Measurements from ENCODE around the gene BBC3. TPM values are rescaled to one million over a fixed set of nuclear protein-coding genes. Genes with fewer than 3 reads are reported as not detected.

Gene BBC3
- total RNA-seq, 4 donors from 2014 or later: 3.4 to 7.6 (median 4.2) TPM

DNA sequence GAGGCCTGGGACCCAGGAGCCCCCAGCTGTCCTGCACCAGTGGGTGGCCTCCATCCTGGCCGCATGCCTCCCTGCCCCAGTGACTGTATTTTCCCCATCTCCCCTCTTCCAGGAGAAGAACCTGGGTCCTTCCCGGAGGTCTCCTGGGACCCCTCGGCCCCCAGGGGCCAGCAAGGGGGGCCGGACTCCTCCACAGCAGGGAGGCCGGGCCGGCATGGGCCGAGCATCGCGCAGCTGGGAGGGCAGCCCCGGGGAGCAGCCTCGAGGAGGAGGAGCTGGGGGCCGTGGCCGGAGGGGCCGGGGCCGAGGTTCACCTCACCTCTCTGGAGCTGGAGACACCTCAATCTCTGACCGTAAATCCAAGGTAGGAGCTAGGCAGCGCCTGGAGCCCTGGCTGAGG, 29.5 kb upstream of the BBC3 start:
- Histone ChIP-seq H3K27ac (no peak overlapping the region), H3K4me3 (no peak overlapping the region), H3K27me3 (no peaks in the 10 kb centered on the region), H3K36me3 (peaks cover 0 to 54% of the 10 kb centered on the region in 2 donors), H3K9me3 (no peaks in the 10 kb centered on the region), H3K4me1 (peaks cover 16% of the 10 kb centered on the region in 2 donors)
- in situ Hi-C loops (cut with MboI; ENCODE audit: low sequenced_read_pairs in 4 of 4): no loop called here
- intact Hi-C loops (cut with DNase I; ENCODE audit: low total_unique reads): no loop called here
- DNase-seq (no peak), ATAC-seq (no peak)
- TF ChIP-seq, protein P1, sequence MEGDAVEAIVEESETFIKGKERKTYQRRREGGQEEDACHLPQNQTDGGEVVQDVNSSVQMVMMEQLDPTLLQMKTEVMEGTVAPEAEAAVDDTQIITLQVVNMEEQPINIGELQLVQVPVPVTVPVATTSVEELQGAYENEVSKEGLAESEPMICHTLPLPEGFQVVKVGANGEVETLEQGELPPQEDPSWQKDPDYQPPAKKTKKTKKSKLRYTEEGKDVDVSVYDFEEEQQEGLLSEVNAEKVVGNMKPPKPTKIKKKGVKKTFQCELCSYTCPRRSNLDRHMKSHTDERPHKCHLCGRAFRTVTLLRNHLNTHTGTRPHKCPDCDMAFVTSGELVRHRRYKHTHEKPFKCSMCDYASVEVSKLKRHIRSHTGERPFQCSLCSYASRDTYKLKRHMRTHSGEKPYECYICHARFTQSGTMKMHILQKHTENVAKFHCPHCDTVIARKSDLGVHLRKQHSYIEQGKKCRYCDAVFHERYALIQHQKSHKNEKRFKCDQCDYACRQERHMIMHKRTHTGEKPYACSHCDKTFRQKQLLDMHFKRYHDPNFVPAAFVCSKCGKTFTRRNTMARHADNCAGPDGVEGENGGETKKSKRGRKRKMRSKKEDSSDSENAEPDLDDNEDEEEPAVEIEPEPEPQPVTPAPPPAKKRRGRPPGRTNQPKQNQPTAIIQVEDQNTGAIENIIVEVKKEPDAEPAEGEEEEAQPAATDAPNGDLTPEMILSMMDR (IDR thresholded peaks at IDR 0.05 in 4 of 5, conservative IDR thresholded peaks at IDR 0.05 in 1 of 5): no peak
- no peak for TF ChIP-seq POLR2A (IDR thresholded peaks at IDR 0.05)

DNA sequence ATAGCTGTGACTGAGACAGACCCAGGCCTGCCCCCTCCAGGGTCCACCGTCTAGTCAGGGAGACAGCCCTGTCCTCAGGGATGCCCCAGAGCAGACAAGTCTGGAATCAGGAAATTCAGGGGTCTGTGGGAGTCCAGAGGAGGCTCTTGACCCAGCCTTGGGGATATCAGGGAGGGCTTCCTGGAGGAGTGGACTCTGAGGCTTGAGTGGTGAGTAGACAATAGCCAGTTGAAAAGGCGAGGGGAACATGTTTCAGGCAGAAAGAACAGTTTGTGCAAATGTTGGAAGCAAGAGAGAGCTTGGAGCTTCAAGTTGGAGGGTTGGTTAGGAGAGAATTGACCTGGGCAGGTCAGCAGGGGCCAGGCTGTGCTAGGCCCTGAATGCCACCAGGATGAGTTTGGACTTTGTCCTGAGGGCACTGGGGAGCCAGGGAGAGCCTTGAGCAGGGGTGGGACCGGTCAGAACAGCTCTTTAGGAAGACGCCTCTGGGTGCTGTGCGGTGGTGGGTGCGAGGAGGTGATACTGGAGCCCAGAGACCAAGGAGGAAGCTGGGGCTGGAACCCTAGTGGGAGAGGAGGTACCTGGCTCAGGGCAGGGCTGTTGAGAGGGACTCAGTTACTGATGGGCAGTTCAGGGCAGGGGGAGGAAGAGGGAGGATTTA, 28.0 kb upstream of the BBC3 start:
- peak overlapping the region in 2 of 4 donors; percentile 6 to 95 for H3K27ac ChIP-seq
- H3K4me1 ChIP-seq: peaks cover 16% of the 10 kb centered on the region in 2 donors
- intact Hi-C loops (cut with DNase I; ENCODE audit: low total_unique reads): loop anchor here (5.0 kb wide), 1 partner anchor 998 kb away; the partner anchor contains the start of gene CARD8
- in situ Hi-C loops (cut with MboI; ENCODE audit: low sequenced_read_pairs in 4 of 4): no loop called here
- no peak for TF ChIP-seq POLR2A (IDR thresholded peaks at IDR 0.05)
- TF ChIP-seq, protein P1 (IDR thresholded peaks at IDR 0.05 in 4 of 5, conservative IDR thresholded peaks at IDR 0.05 in 1 of 5): no peak
- peaks cover 0 to 42% of the 10 kb centered on the region in 2 donors for H3K36me3 ChIP-seq
- H3K4me3 ChIP-seq: no peak overlapping the region
- H3K27me3 ChIP-seq: no peaks in the 10 kb centered on the region
- H3K9me3 ChIP-seq: no peaks in the 10 kb centered on the region
- ATAC-seq (no peak), DNase-seq (no peak)

DNA sequence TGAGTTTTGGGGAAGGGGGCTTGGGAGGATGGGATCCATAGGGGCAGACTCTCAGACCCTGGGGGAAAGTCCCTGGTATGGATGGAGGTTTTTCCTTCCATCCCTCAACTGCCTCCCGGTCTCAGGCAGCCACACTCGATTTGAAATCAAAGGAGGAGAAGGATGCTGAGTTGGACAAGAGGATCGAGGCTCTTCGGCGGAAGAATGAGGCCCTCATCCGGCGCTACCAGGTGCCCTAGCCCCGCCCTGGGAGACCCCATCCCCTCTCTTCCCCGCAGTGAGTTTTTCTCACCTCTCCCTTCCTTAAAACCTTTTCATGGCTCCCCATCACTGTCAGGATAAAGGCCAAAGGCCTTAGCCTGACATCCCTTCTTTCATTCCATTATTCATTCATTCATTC, 27.4 kb upstream of the BBC3 start:
- Histone ChIP-seq H3K27ac (peak overlapping the region; percentile 82 to 95 (median 91)), H3K9me3 (no peaks in the 10 kb centered on the region), H3K4me3 (peak overlapping the region in 1 of 4 donors; percentile 72), H3K27me3 (no peaks in the 10 kb centered on the region), H3K36me3 (peaks cover 0 to 37% of the 10 kb centered on the region in 2 donors), H3K4me1 (peaks cover 16% of the 10 kb centered on the region in 2 donors)
- ATAC-seq (no peak), DNase-seq (no peak)
- intact Hi-C loops (cut with DNase I; ENCODE audit: low total_unique reads) (loop anchor here (5.0 kb wide), 1 partner anchor 999 kb away; the partner anchor contains the start of gene CARD8), in situ Hi-C loops (cut with MboI; ENCODE audit: low sequenced_read_pairs in 4 of 4) (no loop called here)
- TF ChIP-seq POLR2A (IDR thresholded peaks at IDR 0.05): no peak
- TF ChIP-seq, protein P1 (IDR thresholded peaks at IDR 0.05 in 4 of 5, conservative IDR thresholded peaks at IDR 0.05 in 1 of 5): no peak

DNA sequence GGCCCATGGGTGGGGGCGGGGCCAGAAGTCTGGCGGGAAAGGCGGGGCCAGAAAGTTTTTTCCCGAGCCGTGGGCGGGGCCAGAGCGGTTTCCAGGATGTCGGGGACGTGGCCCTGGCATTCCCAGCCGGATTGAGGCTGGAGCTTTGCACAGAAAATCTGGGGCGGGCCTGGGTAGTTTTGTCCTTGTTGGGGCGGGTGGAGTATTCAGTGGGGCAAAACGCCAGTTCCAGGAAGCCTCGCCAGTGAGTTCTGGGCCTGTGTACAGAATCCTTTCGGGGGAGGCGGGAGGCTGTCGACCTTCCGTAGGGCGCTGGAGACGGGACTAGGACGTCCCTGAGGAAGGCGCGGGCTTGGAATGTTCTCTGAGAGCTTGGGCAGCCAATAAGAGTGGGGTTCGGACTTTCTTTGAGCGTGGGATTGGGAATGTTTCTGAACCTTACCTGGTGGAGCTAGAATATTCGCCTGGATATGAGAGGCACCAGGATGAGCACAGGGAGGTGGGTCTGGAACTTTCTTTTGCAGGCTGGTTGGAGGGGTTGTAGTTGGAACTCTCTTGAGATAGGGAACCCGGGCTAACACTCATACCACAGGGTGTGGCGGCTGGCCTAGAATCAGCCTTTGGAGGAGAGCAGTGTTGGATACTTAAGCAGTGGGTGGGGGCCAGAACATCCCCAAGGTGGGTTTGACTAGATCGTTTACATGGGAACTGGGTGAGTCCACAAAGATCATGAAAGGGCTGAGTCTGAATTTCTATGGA, 26.6 kb upstream of the BBC3 start:
- DNase-seq: no peak
- Histone ChIP-seq H3K4me3 (peak overlapping the region; percentile 50 to 72 (median 70)), H3K4me1 (peaks cover 16% of the 10 kb centered on the region in 2 donors), H3K27me3 (no peaks in the 10 kb centered on the region), H3K9me3 (no peaks in the 10 kb centered on the region), H3K27ac (peak overlapping the region; percentile 82 to 95 (median 91)), H3K36me3 (peaks cover 0 to 32% of the 10 kb centered on the region in 2 donors)
- intact Hi-C loops (cut with DNase I; ENCODE audit: low total_unique reads) (loop anchor here (1.0 to 5.0 kb wide), 3 partner anchors 145 to 1371 kb away; partner anchors contain the start of genes CARD8, IRF2BP1 and ZC3H4), in situ Hi-C loops (cut with MboI; ENCODE audit: low sequenced_read_pairs in 4 of 4) (no loop called here)
- ATAC-seq: no peak
- TF ChIP-seq POLR2A (IDR thresholded peaks at IDR 0.05): peak; percentile 49 to 59
- TF ChIP-seq, protein P1 (IDR thresholded peaks at IDR 0.05 in 4 of 5, conservative IDR thresholded peaks at IDR 0.05 in 1 of 5): no peak

Measured in gastrocnemius medialis (tissue), 4 donors.